Endodermal cell (in vitro differentiated cells): ENCODE results near the gene FAF1. TPM values are rescaled to one million over a fixed set of nuclear protein-coding genes. Genes with fewer than 3 reads are reported as not detected.

Experiments used
- DNase-seq: peaks from one replicate; pipeline ENCODE4 v3.0.0-alpha.2; 2017
- H3K27ac ChIP-seq: 2 replicates; pipeline ENCODE4 v1.5.1; 2013; ENCODE audit warnings: mild to moderate bottlenecking, low read depth, low read length, moderate library complexity
- H3K27me3 ChIP-seq: 2 replicates; pipeline ENCODE4 v1.6.1; 2013; ENCODE audit warnings: mild to moderate bottlenecking, low read length, moderate library complexity; ENCODE audit not compliant: insufficient read depth, control insufficient read depth, poor library complexity, severe bottlenecking
- H3K36me3 ChIP-seq: 2 replicates; pipeline ENCODE4 v1.7.0; 2013; ENCODE audit warnings: mild to moderate bottlenecking, low read length, moderate library complexity; ENCODE audit not compliant: control insufficient read depth, insufficient read depth
- H3K4me1 ChIP-seq: one replicate; pipeline ENCODE4 v1.7.0; 2013; ENCODE audit warnings: low read length; ENCODE audit not compliant: control insufficient read depth, insufficient read depth
- H3K4me3 ChIP-seq: 2 replicates; pipeline ENCODE4 v1.5.1; 2013; ENCODE audit warnings: mild to moderate bottlenecking, low read length, moderate library complexity
- H3K9ac ChIP-seq: 2 replicates; pipeline ENCODE4 v1.6.1; 2013; ENCODE audit warnings: mild to moderate bottlenecking, low read length, moderate library complexity; ENCODE audit not compliant: poor library complexity, severe bottlenecking; ENCODE audit errors: extremely low read depth
- H3K9me3 ChIP-seq: 2 replicates; pipeline ENCODE4 v1.6.1; 2013; ENCODE audit warnings: mild to moderate bottlenecking, low read length, moderate library complexity; ENCODE audit not compliant: control insufficient read depth
- H3K27ac Mint-ChIP-seq: 2 replicates; pipeline ENCODE4 v1.8.0; 2020; ENCODE audit warnings: mixed read lengths
- H3K27me3 Mint-ChIP-seq: 2 replicates; pipeline ENCODE4 v1.8.0; 2021; ENCODE audit warnings: mild to moderate bottlenecking, mixed read lengths; ENCODE audit not compliant: insufficient read depth
- H3K36me3 Mint-ChIP-seq: 2 replicates; pipeline ENCODE4 v1.8.0; 2020; ENCODE audit warnings: low read depth, mixed read lengths
- H3K4me1 Mint-ChIP-seq: 2 replicates; pipeline ENCODE4 v1.8.0; 2020; ENCODE audit warnings: mixed read lengths
- H3K4me3 Mint-ChIP-seq: 2 replicates; pipeline ENCODE4 v1.8.0; 2020; ENCODE audit warnings: mild to moderate bottlenecking, moderate library complexity, mixed read lengths
- H3K9me3 Mint-ChIP-seq: 2 replicates; pipeline ENCODE4 v1.8.0; 2020; ENCODE audit warnings: mild to moderate bottlenecking, mixed read lengths
- WGBS, 2 experiments: methylation state at CpG; one replicate each; pipeline versions ENCODE4 v1.1.5 to v1.1.7; 2013; ENCODE audit warnings: missing lambda C conversion rate in 2 of 2, mixed read lengths in 1 of 2; ENCODE audit not compliant: insufficient coverage in 1 of 2, insufficient read length in 1 of 2; 5-methylcytosine and 5-hydroxymethylcytosine counted together
- total RNA-seq, 2 donors: library from RNA; stranded (reverse); fragmentation: NEBNext Ultra II Directional in 1 of 2; extraction: Animal tissue kit (Norgen Biotek cat#: 25700) in 1 of 2; gene quantifications; 2 replicates in 1 of 2; 3 replicates in 1 of 2; pipeline ENCODE4 v1.2.1, GENCODE V29; 2021
- TF ChIP-seq, protein P1 (sequence below): fragments of 200-600 bp; sonication (generic); conservative IDR thresholded peaks from 2 replicates; pipeline ENCODE4 v1.5.0; 2021; ENCODE audit warnings: antibody characterized with exemption, mild to moderate bottlenecking

FAF1 gene
- total RNA-seq, 2 donors from 2014 or later = 76.4 to 94.4 TPM

GRCh38 chr1:50593515-50593914 is 366.6 kb downstream of the FAF1 start:
- no peak for DNase-seq
- H3K4me1 Mint-ChIP-seq = peaks cover 2% of the 10 kb centered on the region
- H3K9me3 ChIP-seq = no peaks in the 10 kb centered on the region
- H3K4me1 ChIP-seq = no peaks in the 10 kb centered on the region
- H3K4me3 Mint-ChIP-seq = no peak overlapping the region
- WGBS, 2 experiments = 100% methylated on average over 1 of the region's 2 CpGs; no CpG with 5 or more reads in 1 of the 2 experiments
- H3K27me3 ChIP-seq = no peaks in the 10 kb centered on the region
- no peak overlapping the region for H3K9ac ChIP-seq
- TF ChIP-seq, protein P1, sequence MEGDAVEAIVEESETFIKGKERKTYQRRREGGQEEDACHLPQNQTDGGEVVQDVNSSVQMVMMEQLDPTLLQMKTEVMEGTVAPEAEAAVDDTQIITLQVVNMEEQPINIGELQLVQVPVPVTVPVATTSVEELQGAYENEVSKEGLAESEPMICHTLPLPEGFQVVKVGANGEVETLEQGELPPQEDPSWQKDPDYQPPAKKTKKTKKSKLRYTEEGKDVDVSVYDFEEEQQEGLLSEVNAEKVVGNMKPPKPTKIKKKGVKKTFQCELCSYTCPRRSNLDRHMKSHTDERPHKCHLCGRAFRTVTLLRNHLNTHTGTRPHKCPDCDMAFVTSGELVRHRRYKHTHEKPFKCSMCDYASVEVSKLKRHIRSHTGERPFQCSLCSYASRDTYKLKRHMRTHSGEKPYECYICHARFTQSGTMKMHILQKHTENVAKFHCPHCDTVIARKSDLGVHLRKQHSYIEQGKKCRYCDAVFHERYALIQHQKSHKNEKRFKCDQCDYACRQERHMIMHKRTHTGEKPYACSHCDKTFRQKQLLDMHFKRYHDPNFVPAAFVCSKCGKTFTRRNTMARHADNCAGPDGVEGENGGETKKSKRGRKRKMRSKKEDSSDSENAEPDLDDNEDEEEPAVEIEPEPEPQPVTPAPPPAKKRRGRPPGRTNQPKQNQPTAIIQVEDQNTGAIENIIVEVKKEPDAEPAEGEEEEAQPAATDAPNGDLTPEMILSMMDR = no peak
- no peak overlapping the region for H3K4me3 ChIP-seq
- no peaks in the 10 kb centered on the region for H3K27me3 Mint-ChIP-seq
- peaks cover 20% of the 10 kb centered on the region for H3K36me3 Mint-ChIP-seq
- no peaks in the 10 kb centered on the region for H3K9me3 Mint-ChIP-seq
- H3K27ac Mint-ChIP-seq = no peak overlapping the region
- H3K27ac ChIP-seq = no peak overlapping the region
- H3K36me3 ChIP-seq = no peaks in the 10 kb centered on the region

- H3K4me3 Mint-ChIP-seq = no peak overlapping the region
These were observed 368.5 kb downstream of the FAF1 start for GRCh38 chr1:50591598-50591997.

GRCh38 chr1:50582346-50582745 is 377.7 kb downstream of the FAF1 start:
- peaks cover 36% of the 10 kb centered on the region for H3K4me1 Mint-ChIP-seq

More at GRCh38 chr1:50591598-50591997, 368.5 kb downstream of the FAF1 start:
- no peak for DNase-seq
- no peaks in the 10 kb centered on the region for H3K4me1 ChIP-seq
- TF ChIP-seq, protein P1 = no peak
- Mint-ChIP-seq H3K4me1 (peaks cover 8% of the 10 kb centered on the region), H3K27me3 (no peaks in the 10 kb centered on the region), H3K27ac (no peak overlapping the region), H3K36me3 (peaks cover 22% of the 10 kb centered on the region), H3K9me3 (no peaks in the 10 kb centered on the region)
- no peak overlapping the region for H3K9ac ChIP-seq
- H3K36me3 ChIP-seq = no peaks in the 10 kb centered on the region
- H3K27ac ChIP-seq = no peak overlapping the region
- H3K4me3 ChIP-seq = no peak overlapping the region
- no peaks in the 10 kb centered on the region for H3K27me3 ChIP-seq
- 86 to 89% methylated on average over 1 to 4 of the region's 4 CpGs for WGBS, 2 experiments
- H3K9me3 ChIP-seq = no peaks in the 10 kb centered on the region

More at GRCh38 chr1:50582346-50582745, 377.7 kb downstream of the FAF1 start:
- peaks cover 9% of the 10 kb centered on the region for H3K4me1 ChIP-seq
- Mint-ChIP-seq H3K9me3 (no peaks in the 10 kb centered on the region), H3K27me3 (no peaks in the 10 kb centered on the region), H3K36me3 (no peaks in the 10 kb centered on the region), H3K4me3 (no peak overlapping the region), H3K27ac (no peak overlapping the region)
- WGBS, 2 experiments = 90 to 92% methylated on average over 2 to 3 of the region's 3 CpGs
- H3K27ac ChIP-seq = no peak overlapping the region
- H3K36me3 ChIP-seq = peaks cover 6% of the 10 kb centered on the region
- H3K27me3 ChIP-seq = no peaks in the 10 kb centered on the region
- no peak overlapping the region for H3K9ac ChIP-seq
- H3K9me3 ChIP-seq = no peaks in the 10 kb centered on the region
- TF ChIP-seq, protein P1 = peak; percentile 66
- H3K4me3 ChIP-seq = no peak overlapping the region
- DNase-seq = no peak
